ENCODE data around the gene CDK12. TPM values are rescaled to one million over a fixed set of nuclear protein-coding genes. Genes with fewer than 3 reads are reported as not detected.
A peak's percentile ranks its signal among the peaks of the same experiment; 100 is the strongest.

Gene CDK12
- total RNA-seq, 1 donor from 2014 or later, result 25.2 TPM

GRCh38 chr17:39517224-39517623, 55.9 kb downstream of the CDK12 start:
- H3K27me3 ChIP-seq, result no peaks in the 10 kb centered on the region
- DNase-seq (ENCODE audit: low spot score in 2 of 2), result no peak
- intact Hi-C loops (cut with DNase I), result no loop called here
- H3K4me3 ChIP-seq, result no peak overlapping the region
- peaks cover 72 to 98% of the 10 kb centered on the region in 2 donors for H3K36me3 ChIP-seq
- no peaks in the 10 kb centered on the region for H3K4me1 ChIP-seq
- no peak overlapping the region for H3K27ac ChIP-seq
- TF ChIP-seq CTCF (IDR thresholded peaks at IDR 0.05), result no peak
- no peaks in the 10 kb centered on the region for H3K9me3 ChIP-seq

GRCh38 chr17:39525801-39526506, 64.7 kb downstream of the CDK12 start:
- H3K36me3 ChIP-seq, result peaks cover 71 to 77% of the 10 kb centered on the region in 2 donors
- no peak overlapping the region for H3K4me3 ChIP-seq
- H3K9me3 ChIP-seq, result no peaks in the 10 kb centered on the region
- intact Hi-C loops (cut with DNase I), result no loop called here
- no peak for TF ChIP-seq CTCF (IDR thresholded peaks at IDR 0.05)
- H3K27me3 ChIP-seq, result no peaks in the 10 kb centered on the region
- no peak overlapping the region for H3K27ac ChIP-seq
- no peak for DNase-seq (ENCODE audit: low spot score in 2 of 2)
- H3K4me1 ChIP-seq, result no peaks in the 10 kb centered on the region

GRCh38 chr17:39527220-39527813, 66.0 kb downstream of the CDK12 start:
- H3K27ac ChIP-seq, result no peak overlapping the region
- DNase-seq (ENCODE audit: low spot score in 2 of 2), result no peak
- no peaks in the 10 kb centered on the region for H3K9me3 ChIP-seq
- peaks cover 68 to 69% of the 10 kb centered on the region in 2 donors for H3K36me3 ChIP-seq
- no peaks in the 10 kb centered on the region for H3K4me1 ChIP-seq
- H3K27me3 ChIP-seq, result no peaks in the 10 kb centered on the region
- H3K4me3 ChIP-seq, result no peak overlapping the region
- TF ChIP-seq CTCF (IDR thresholded peaks at IDR 0.05), result peak in 1 of 3 experiments; percentile 25
- intact Hi-C loops (cut with DNase I), result no loop called here

GRCh38 chr17:39529455-39529854, 68.2 kb downstream of the CDK12 start:
- no peaks in the 10 kb centered on the region for H3K9me3 ChIP-seq

GRCh38 chr17:39530513-39530912, 69.2 kb downstream of the CDK12 start:
- intact Hi-C loops (cut with DNase I), result no loop called here
- Histone ChIP-seq H3K27me3 (no peaks in the 10 kb centered on the region), H3K36me3 (peaks cover 39 to 42% of the 10 kb centered on the region in 2 donors), H3K9me3 (no peaks in the 10 kb centered on the region), H3K27ac (no peak overlapping the region), H3K4me1 (no peaks in the 10 kb centered on the region), H3K4me3 (no peak overlapping the region)
- DNase-seq (ENCODE audit: low spot score in 2 of 2), result no peak
- no peak for TF ChIP-seq CTCF (IDR thresholded peaks at IDR 0.05)

More at GRCh38 chr17:39529455-39529854, 68.2 kb downstream of the CDK12 start:
- H3K4me1 ChIP-seq, result no peaks in the 10 kb centered on the region
- no peak for DNase-seq (ENCODE audit: low spot score in 2 of 2)
- intact Hi-C loops (cut with DNase I), result no loop called here
- peaks cover 49 to 50% of the 10 kb centered on the region in 2 donors for H3K36me3 ChIP-seq
- H3K27me3 ChIP-seq, result no peaks in the 10 kb centered on the region
- no peak for TF ChIP-seq CTCF (IDR thresholded peaks at IDR 0.05)
- no peak overlapping the region for H3K27ac ChIP-seq
- no peak overlapping the region for H3K4me3 ChIP-seq
